ENCODE results near the gene SPACA6.

DNA sequence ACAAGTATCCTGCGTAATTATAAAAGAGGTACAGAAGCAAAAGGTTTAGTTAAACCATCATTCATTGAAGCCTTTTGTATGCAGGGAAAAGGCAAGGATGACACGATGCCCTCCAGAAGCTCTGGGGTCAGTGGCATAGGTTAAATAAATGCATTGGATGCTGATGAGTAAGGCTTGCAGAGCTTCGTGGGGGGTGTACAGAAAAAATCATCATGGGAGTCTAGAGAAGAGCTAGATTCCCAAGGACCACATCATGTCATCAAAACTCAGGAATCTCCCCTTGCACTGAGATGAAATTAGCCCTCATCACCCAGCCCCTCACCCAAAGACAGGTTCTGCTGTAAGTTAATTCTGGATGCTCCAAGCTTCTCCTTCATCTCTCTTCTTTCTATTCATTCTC, 50.3 kb downstream of the SPACA6 start:
- TF ChIP-seq, protein P1, sequence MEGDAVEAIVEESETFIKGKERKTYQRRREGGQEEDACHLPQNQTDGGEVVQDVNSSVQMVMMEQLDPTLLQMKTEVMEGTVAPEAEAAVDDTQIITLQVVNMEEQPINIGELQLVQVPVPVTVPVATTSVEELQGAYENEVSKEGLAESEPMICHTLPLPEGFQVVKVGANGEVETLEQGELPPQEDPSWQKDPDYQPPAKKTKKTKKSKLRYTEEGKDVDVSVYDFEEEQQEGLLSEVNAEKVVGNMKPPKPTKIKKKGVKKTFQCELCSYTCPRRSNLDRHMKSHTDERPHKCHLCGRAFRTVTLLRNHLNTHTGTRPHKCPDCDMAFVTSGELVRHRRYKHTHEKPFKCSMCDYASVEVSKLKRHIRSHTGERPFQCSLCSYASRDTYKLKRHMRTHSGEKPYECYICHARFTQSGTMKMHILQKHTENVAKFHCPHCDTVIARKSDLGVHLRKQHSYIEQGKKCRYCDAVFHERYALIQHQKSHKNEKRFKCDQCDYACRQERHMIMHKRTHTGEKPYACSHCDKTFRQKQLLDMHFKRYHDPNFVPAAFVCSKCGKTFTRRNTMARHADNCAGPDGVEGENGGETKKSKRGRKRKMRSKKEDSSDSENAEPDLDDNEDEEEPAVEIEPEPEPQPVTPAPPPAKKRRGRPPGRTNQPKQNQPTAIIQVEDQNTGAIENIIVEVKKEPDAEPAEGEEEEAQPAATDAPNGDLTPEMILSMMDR (IDR thresholded peaks at IDR 0.05; ENCODE audit: insufficient read depth, low read length, poor library complexity, severe bottlenecking), result no peak
- no peak for TF ChIP-seq EZH2phosphoT487 (conservative IDR thresholded peaks at IDR 0.05; ENCODE audit: low read length)
